K562 (cell line): Measurements from ENCODE around the gene BCL2L13. TPM values are rescaled to one million over a fixed set of nuclear protein-coding genes. Genes with fewer than 3 reads are reported as not detected.

Experiments used
- CBX3 ChIP-seq, 2 experiments: IDR thresholded peaks; 1 replicate in 1 of 2; 2 replicates in 1 of 2; pipeline ENCODE4 v1.6.1; 2012; ENCODE audit warnings: inconsistent platforms in 2 of 2, low read length in 2 of 2, borderline replicate concordance in 1 of 2, control low read depth in 1 of 2
- CCNT2 ChIP-seq: IDR thresholded peaks from 2 replicates; pipeline ENCODE4 v1.6.1; 2011; ENCODE audit warnings: borderline replicate concordance, low read depth, mild to moderate bottlenecking, moderate library complexity, mixed read lengths, low read length; ENCODE audit not compliant: insufficient read length; ENCODE audit errors: extremely low read depth
- CSDE1 ChIP-seq, 2 experiments: fragments of 450-650 bp; IDR thresholded peaks; 2 replicates each; pipeline ENCODE4 v1.6.1; 2016; ENCODE audit warnings: mild to moderate bottlenecking in 1 of 2
- FOXK2 ChIP-seq, 2 experiments: fragments of 450-650 bp; IDR thresholded peaks in 1 of 2; conservative IDR thresholded peaks in 1 of 2; 2 replicates each; pipeline ENCODE4 v1.6.1; 2016; ENCODE audit warnings: low read depth in 2 of 2, mild to moderate bottlenecking in 1 of 2
- MAFF ChIP-seq: IDR thresholded peaks from 2 replicates; pipeline ENCODE4 v1.6.1; 2012; ENCODE audit warnings: low read length, improper control_type of control experiment
- NCOR1 ChIP-seq: fragments of 450-650 bp; IDR thresholded peaks from 2 replicates; pipeline ENCODE4 v1.6.1; 2016; ENCODE audit warnings: mild to moderate bottlenecking, moderate library complexity
- NUFIP1 ChIP-seq: fragments of 450-650 bp; IDR thresholded peaks from 2 replicates; pipeline ENCODE4 v1.6.1; 2018; ENCODE audit not compliant: partially characterized antibody
- PML ChIP-seq: IDR thresholded peaks from 2 replicates; pipeline ENCODE4 v1.6.1; 2012; ENCODE audit warnings: low read length, inconsistent platforms
- RBM17 ChIP-seq: fragments of 200-400 bp; formaldehyde crosslinking; IDR thresholded peaks from 2 replicates; pipeline ENCODE4 v1.6.1; 2017; ENCODE audit warnings: low read depth, mild to moderate bottlenecking, low read length, borderline replicate concordance
- RERE ChIP-seq: sonication (generic); formaldehyde crosslinking; IDR thresholded peaks from 2 replicates; pipeline ENCODE4 v1.8.0; 2023; ENCODE audit warnings: missing genetic modification reagents, mild to moderate bottlenecking, borderline replicate concordance
- SMAD3 ChIP-seq: fragments of 450-650 bp; formaldehyde crosslinking; conservative IDR thresholded peaks from 2 replicates; pipeline ENCODE4 v1.4.0; 2020; ENCODE audit warnings: mild to moderate bottlenecking
- SUPT5H ChIP-seq: fragments of 450-650 bp; IDR thresholded peaks from 2 replicates; pipeline ENCODE4 v1.6.1; 2016
- TBP ChIP-seq: optimal IDR thresholded peaks from 2 replicates; pipeline ENCODE3; 2011; ENCODE audit warnings: low read depth, low read length, improper control_type of control experiment
- TEAD4 ChIP-seq, 2 experiments: sonication (generic) in 1 of 2; formaldehyde crosslinking in 1 of 2; IDR thresholded peaks; 2 replicates each; pipeline versions ENCODE4 v1.6.1 to v1.8.0; 2012 to 2022; ENCODE audit warnings: borderline replicate concordance in 1 of 2, inconsistent platforms in 1 of 2, low read length in 1 of 2, mild to moderate bottlenecking in 1 of 2, missing genetic modification reagents in 1 of 2
- U2AF1 ChIP-seq: fragments of 200-400 bp; formaldehyde crosslinking; optimal IDR thresholded peaks from 2 replicates; pipeline ENCODE3; 2017; ENCODE audit warnings: mild to moderate bottlenecking, low read depth, low read length, moderate library complexity
- ZNF23 ChIP-seq: fragments of 250-450 bp; sonication (Bioruptor Pico); IDR thresholded peaks from 2 replicates; pipeline ENCODE4 v1.4.0; 2020; ENCODE audit warnings: mild to moderate bottlenecking
- ZNF512 ChIP-seq: IDR thresholded peaks from 2 replicates; pipeline ENCODE4 v1.6.1; 2016; ENCODE audit warnings: missing genetic modification characterization, missing compliant biosample characterization
- polyA plus RNA-seq, 8 experiments: library from polyadenylated mRNA; depleted of rRNA in 4 of 8; stranded (reverse) in 5 of 8; unstranded in 3 of 8; fragments of >200 nt; fragmentation: Nextera tagmentation in 2 of 8; fragmentation: Illumina TruSeq in 1 of 8; extraction: Ambion mirVana in 2 of 8; extraction: Trizol in 1 of 8; gene quantifications; 2 replicates each; pipeline versions ENCODE4 v1.2.1 to v1.2.3, GENCODE V29; 2011 to 2014; ENCODE audit warnings: inconsistent platforms in 1 of 8, missing spikeins in 1 of 8
- total RNA-seq, 7 experiments: library from RNA; depleted of rRNA in 6 of 7; stranded (reverse); fragments of >200 nt in 6 of 7; fragmentation: Illumina TruSeq in 2 of 7; extraction: Trizol in 2 of 7; gene quantifications; 2 replicates each; pipeline versions ENCODE4 v1.2.1 to v1.2.3, GENCODE V29; 2011 to 2021; ENCODE audit warnings: low replicate concordance in 1 of 7
- TF ChIP-seq, protein P1 (sequence below): fragments of 450-650 bp; conservative IDR thresholded peaks from 2 replicates; pipeline ENCODE4 v1.6.1; 2016; ENCODE audit warnings: missing genetic modification characterization, low read depth, mild to moderate bottlenecking, control low read depth, missing compliant biosample characterization

Gene BCL2L13
- total and polyA plus RNA-seq, 9 of the 15 experiments (the other 6 are each of a cell fraction or from before 2014, with no cell fraction given), result 41.5 to 63.4 (median 56.5) TPM

DNA sequence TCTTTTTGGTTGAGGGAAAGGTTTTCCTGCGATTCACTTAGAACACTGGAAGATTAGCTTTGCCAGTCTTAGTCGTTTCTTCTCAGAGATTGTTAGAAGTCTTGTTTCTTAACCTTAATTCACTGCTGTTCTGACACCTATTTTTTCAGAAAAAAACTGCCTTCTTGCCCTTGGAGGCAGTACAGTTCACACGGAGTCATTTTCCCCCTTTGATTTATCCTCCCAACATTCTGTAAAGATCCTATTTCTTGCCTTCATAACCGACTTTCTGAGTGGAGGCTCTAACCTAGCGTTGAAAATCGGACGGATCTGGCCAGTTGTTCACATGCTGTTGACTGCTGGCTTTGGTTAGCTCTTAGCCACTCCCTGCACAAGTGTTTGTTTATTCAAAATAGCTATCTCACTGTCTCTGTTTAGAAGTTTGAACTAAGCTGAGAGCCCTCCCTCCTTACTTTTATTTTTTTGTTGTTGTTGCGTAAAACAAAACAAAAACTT, 737 bp downstream of the BCL2L13 start (continued):
- TF ChIP-seq, protein P1, sequence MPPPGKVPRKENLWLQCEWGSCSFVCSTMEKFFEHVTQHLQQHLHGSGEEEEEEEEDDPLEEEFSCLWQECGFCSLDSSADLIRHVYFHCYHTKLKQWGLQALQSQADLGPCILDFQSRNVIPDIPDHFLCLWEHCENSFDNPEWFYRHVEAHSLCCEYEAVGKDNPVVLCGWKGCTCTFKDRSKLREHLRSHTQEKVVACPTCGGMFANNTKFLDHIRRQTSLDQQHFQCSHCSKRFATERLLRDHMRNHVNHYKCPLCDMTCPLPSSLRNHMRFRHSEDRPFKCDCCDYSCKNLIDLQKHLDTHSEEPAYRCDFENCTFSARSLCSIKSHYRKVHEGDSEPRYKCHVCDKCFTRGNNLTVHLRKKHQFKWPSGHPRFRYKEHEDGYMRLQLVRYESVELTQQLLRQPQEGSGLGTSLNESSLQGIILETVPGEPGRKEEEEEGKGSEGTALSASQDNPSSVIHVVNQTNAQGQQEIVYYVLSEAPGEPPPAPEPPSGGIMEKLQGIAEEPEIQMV (tag), result peak; percentile 64; the same call in 1 of the 2 replicates
- peak; percentile 2 for TF ChIP-seq CCNT2
- no peak for TF ChIP-seq ZNF23 (CRISPR knock-in tag)
- TF ChIP-seq U2AF1, result no peak
- TF ChIP-seq PML, result peak; percentile 35; the same call in 1 of the 2 replicates
- 0 out of 2 replicates have a peak, but pooled peaks have one; percentile 12 for TF ChIP-seq NCOR1
- 0 out of 3 replicates have a peak, but pooled peaks of 1 of the 2 experiments have one; percentile 24 for TF ChIP-seq CBX3 (IDR thresholded peaks at IDR 0.05; ENCODE audit: borderline replicate concordance in 1 of 2, low read length in 2 of 2)
- TF ChIP-seq SUPT5H, result no peak
- TF ChIP-seq ZNF512, result peak; percentile 44; the same call in 1 of the 2 replicates
- no peak for TF ChIP-seq RBM17
- peak; percentile 19; the same call in 1 of the 2 replicates for TF ChIP-seq TEAD4 (IDR thresholded peaks at IDR 0.05; ENCODE audit: low read length)
- no peak for TF ChIP-seq TEAD4 (CRISPR knock-in tag; IDR thresholded peaks at IDR 0.05; ENCODE audit: borderline replicate concordance)
- TF ChIP-seq SMAD3 (CRISPR knock-in tag), result 0 out of 2 replicates have a peak, but pooled peaks have one; percentile 2
- peak in 1 of 2 experiments; percentile 56; a peak in 1 of 4 replicates for TF ChIP-seq CSDE1 (IDR thresholded peaks at IDR 0.05)
- TF ChIP-seq RERE (CRISPR knock-in tag), result no peak
- TF ChIP-seq MAFF, result peak; percentile 25; the same call in 1 of the 2 replicates
- TF ChIP-seq NUFIP1, result no peak
- peak; percentile 69 for TF ChIP-seq TBP
- peak; percentile 61 to 72; a peak in 2 of 4 replicates for TF ChIP-seq FOXK2 (conservative IDR thresholded peaks at IDR 0.05 in 1 of 2, IDR thresholded peaks at IDR 0.05 in 1 of 2; ENCODE audit: low read depth in 2 of 2)
